HG03135 (cell line): ENCODE measurements around the gene ENTREP1.
"Not testable (repeated sequence)": the region's sequence is repeated elsewhere in the genome, so short reads cannot be mapped to it uniquely, and the experiment has no call there.

ENCODE experiments used
- ATAC-seq: cut with Tn5 transposase; IDR thresholded peaks from one replicate; pipeline ENCODE4 v1.9.1; 2021; ENCODE audit warnings: mild to moderate bottlenecking, moderate library complexity; ENCODE audit not compliant: unreplicated experiment

Gene ENTREP1

GRCh38 chr9:69409936-69410335 is 84.9 kb downstream of the ENTREP1 start:
- ATAC-seq = not testable (repeated sequence)

- no peak for ATAC-seq
Observed at GRCh38 chr9:69411246-69411645, 86.2 kb downstream of the ENTREP1 start.

- no peak for ATAC-seq
Observed at GRCh38 chr9:69411931-69412740, 87.1 kb downstream of the ENTREP1 start.

GRCh38 chr9:69412741-69413150 is 87.7 kb downstream of the ENTREP1 start:
- no peak for ATAC-seq

GRCh38 chr9:69420611-69421270 is 95.7 kb downstream of the ENTREP1 start:
- no peak for ATAC-seq

GRCh38 chr9:69421908-69422801 is 97.1 kb downstream of the ENTREP1 start:
- ATAC-seq = no peak

- no peak for ATAC-seq
Observed at GRCh38 chr9:69425136-69425801, 100.3 kb downstream of the ENTREP1 start.

- ATAC-seq = no peak
Observed at GRCh38 chr9:69427286-69427685, 102.3 kb downstream of the ENTREP1 start.

GRCh38 chr9:69428017-69428785 is 103.2 kb downstream of the ENTREP1 start:
- no peak for ATAC-seq

GRCh38 chr9:69429281-69429680 is 104.3 kb downstream of the ENTREP1 start:
- no peak for ATAC-seq

GRCh38 chr9:69430206-69430605 is 105.2 kb downstream of the ENTREP1 start:
- no peak for ATAC-seq

- ATAC-seq = no peak
Observed at GRCh38 chr9:69431203-69431602, 106.2 kb downstream of the ENTREP1 start.

- ATAC-seq = no peak
Observed at GRCh38 chr9:69431777-69432176, 106.8 kb downstream of the ENTREP1 start.

GRCh38 chr9:69432623-69433022 is 107.6 kb downstream of the ENTREP1 start:
- no peak for ATAC-seq

GRCh38 chr9:69433392-69433791 is 108.4 kb downstream of the ENTREP1 start:
- ATAC-seq = no peak

GRCh38 chr9:69433968-69434367 is 109.0 kb downstream of the ENTREP1 start:
- no peak for ATAC-seq

GRCh38 chr9:69439654-69440053 is 114.6 kb downstream of the ENTREP1 start:
- not testable (repeated sequence) for ATAC-seq

- ATAC-seq = not testable (repeated sequence)
Observed at GRCh38 chr9:69440254-69440955, 115.4 kb downstream of the ENTREP1 start.
